Measurements from ENCODE around the gene AIF1L.

The AIF1L gene

DNA sequence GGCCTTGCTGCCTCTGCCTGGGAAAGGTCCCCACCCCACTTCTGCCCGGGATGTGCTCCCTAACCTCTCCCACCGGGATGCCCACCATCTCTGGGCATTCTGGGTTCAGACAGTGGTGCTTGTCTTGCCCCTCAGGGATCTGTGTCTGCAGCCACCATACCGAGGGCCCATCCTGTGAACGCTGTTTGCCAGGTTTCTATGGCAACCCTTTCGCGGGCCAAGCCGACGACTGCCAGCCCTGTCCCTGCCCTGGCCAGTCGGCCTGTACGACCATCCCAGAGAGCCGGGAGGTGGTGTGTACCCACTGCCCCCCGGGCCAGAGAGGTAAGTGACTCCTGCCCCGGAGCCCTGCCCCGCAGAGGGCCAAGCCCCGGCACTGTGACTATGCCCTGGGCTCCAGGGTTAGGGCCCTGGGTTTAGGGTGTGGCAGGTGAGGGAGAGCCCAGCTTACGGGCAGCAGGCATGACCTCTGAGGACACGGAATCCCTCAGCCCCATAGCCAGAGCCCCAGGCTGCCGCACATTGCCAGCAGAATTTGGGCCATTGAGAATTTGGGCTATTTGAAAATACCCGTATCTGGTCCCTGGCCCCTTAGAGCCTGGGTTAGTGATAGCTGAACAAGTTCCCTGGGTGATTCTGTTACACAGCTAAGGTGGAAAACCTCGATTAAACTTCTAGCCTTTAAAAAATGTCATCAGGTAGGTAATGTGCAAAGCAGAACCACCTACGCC lies 35.3 kb upstream of the AIF1L start:
- Histone ChIP-seq H3K4me1 (ENCODE audit: control insufficient read depth, insufficient read depth, low read length) (no peaks in the 10 kb centered on the region), H3K27me3 (ENCODE audit: control insufficient read depth, insufficient read depth, low read length) (no peaks in the 10 kb centered on the region), H3K9me3 (ENCODE audit: control insufficient read depth, insufficient read depth, low read length) (no peaks in the 10 kb centered on the region), H3K36me3 (ENCODE audit: control insufficient read depth, insufficient read depth, low read length) (0 out of 2 replicates have a peak, but pooled peaks cover 2% of the 10 kb centered on the region), H3K4me3 (ENCODE audit: low read length) (no peak overlapping the region), H3K27ac (ENCODE audit: low read length) (no peak overlapping the region)
- no CpG with 5 or more reads among the region's 21 CpGs for WGBS (ENCODE audit: insufficient coverage, insufficient read length)
- DNase-seq (ENCODE audit: low read depth, low spot score), result no peak

DNA sequence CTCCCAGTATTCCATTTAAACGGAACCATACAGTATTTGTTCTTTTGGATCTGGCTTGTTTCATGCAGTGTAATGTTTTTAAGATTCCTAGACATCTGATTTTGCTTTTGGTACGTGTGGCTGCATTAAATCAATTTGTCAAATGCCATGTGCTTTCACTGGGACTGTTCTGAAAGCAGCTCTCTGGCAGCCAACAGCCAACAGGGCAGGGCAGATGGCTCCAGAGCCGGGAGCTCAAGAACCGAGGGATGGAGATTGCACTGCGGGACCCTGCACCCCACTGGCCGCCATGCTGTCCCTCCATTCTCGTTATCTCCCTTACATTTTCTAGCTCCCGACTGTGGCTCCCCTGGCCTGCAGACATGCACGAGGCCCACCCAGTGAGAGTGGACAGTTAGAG lies 33.4 kb upstream of the AIF1L start:
- no peak overlapping the region for H3K4me3 ChIP-seq (ENCODE audit: low read length)
- H3K27me3 ChIP-seq (ENCODE audit: control insufficient read depth, insufficient read depth, low read length), result no peaks in the 10 kb centered on the region
- no CpG with 5 or more reads among the region's 9 CpGs for WGBS (ENCODE audit: insufficient coverage, insufficient read length)
- no peak overlapping the region for H3K27ac ChIP-seq (ENCODE audit: low read length)
- no peak for DNase-seq (ENCODE audit: low read depth, low spot score)
- peaks cover 2% of the 10 kb centered on the region; the same call in 1 of the 2 replicates for H3K36me3 ChIP-seq (ENCODE audit: control insufficient read depth, insufficient read depth, low read length)
- no peaks in the 10 kb centered on the region for H3K4me1 ChIP-seq (ENCODE audit: control insufficient read depth, insufficient read depth, low read length)
- no peaks in the 10 kb centered on the region for H3K9me3 ChIP-seq (ENCODE audit: control insufficient read depth, insufficient read depth, low read length)

GRCh38 chr9:131065599-131065998 lies 30.7 kb upstream of the AIF1L start:
- H3K27ac ChIP-seq (ENCODE audit: low read length), result no peak overlapping the region

GRCh38 chr9:131067625-131068024 lies 28.7 kb upstream of the AIF1L start:
- no peaks in the 10 kb centered on the region; the same call in 1 of the 2 replicates for H3K36me3 ChIP-seq (ENCODE audit: control insufficient read depth, insufficient read depth, low read length)
- no CpG with 5 or more reads among the region's 9 CpGs for WGBS (ENCODE audit: insufficient coverage, insufficient read length)
- no peak overlapping the region for H3K27ac ChIP-seq (ENCODE audit: low read length)
- no peaks in the 10 kb centered on the region for H3K4me1 ChIP-seq (ENCODE audit: control insufficient read depth, insufficient read depth, low read length)
- H3K9me3 ChIP-seq (ENCODE audit: control insufficient read depth, insufficient read depth, low read length), result no peaks in the 10 kb centered on the region
- H3K27me3 ChIP-seq (ENCODE audit: control insufficient read depth, insufficient read depth, low read length), result no peaks in the 10 kb centered on the region
- no peak overlapping the region for H3K4me3 ChIP-seq (ENCODE audit: low read length)
- no peak for DNase-seq (ENCODE audit: low read depth, low spot score)

More at GRCh38 chr9:131065599-131065998, 30.7 kb upstream of the AIF1L start:
- Histone ChIP-seq H3K36me3 (ENCODE audit: control insufficient read depth, insufficient read depth, low read length) (peaks cover 2% of the 10 kb centered on the region; the same call in 1 of the 2 replicates), H3K4me3 (ENCODE audit: low read length) (no peak overlapping the region), H3K27me3 (ENCODE audit: control insufficient read depth, insufficient read depth, low read length) (no peaks in the 10 kb centered on the region), H3K9me3 (ENCODE audit: control insufficient read depth, insufficient read depth, low read length) (no peaks in the 10 kb centered on the region), H3K4me1 (ENCODE audit: control insufficient read depth, insufficient read depth, low read length) (no peaks in the 10 kb centered on the region)
- DNase-seq (ENCODE audit: low read depth, low spot score), result no peak
- no CpG with 5 or more reads among the region's 7 CpGs for WGBS (ENCODE audit: insufficient coverage, insufficient read length)

GRCh38 chr9:131068076-131068816 lies 28.1 kb upstream of the AIF1L start:
- Histone ChIP-seq H3K36me3 (ENCODE audit: control insufficient read depth, insufficient read depth, low read length) (peaks cover 4% of the 10 kb centered on the region; the same call in 1 of the 2 replicates), H3K4me3 (ENCODE audit: low read length) (no peak overlapping the region), H3K9me3 (ENCODE audit: control insufficient read depth, insufficient read depth, low read length) (no peaks in the 10 kb centered on the region), H3K27me3 (ENCODE audit: control insufficient read depth, insufficient read depth, low read length) (no peaks in the 10 kb centered on the region), H3K27ac (ENCODE audit: low read length) (no peak overlapping the region), H3K4me1 (ENCODE audit: control insufficient read depth, insufficient read depth, low read length) (no peaks in the 10 kb centered on the region)
- DNase-seq (ENCODE audit: low read depth, low spot score), result no peak
- WGBS (ENCODE audit: insufficient coverage, insufficient read length), result no CpG with 5 or more reads among the region's 14 CpGs

GRCh38 chr9:131069699-131070098 lies 26.6 kb upstream of the AIF1L start:
- Histone ChIP-seq H3K36me3 (ENCODE audit: control insufficient read depth, insufficient read depth, low read length) (peaks cover 4% of the 10 kb centered on the region), H3K4me3 (ENCODE audit: low read length) (no peak overlapping the region), H3K4me1 (ENCODE audit: control insufficient read depth, insufficient read depth, low read length) (no peaks in the 10 kb centered on the region), H3K27me3 (ENCODE audit: control insufficient read depth, insufficient read depth, low read length) (no peaks in the 10 kb centered on the region), H3K9me3 (ENCODE audit: control insufficient read depth, insufficient read depth, low read length) (no peaks in the 10 kb centered on the region), H3K27ac (ENCODE audit: low read length) (no peak overlapping the region)
- DNase-seq (ENCODE audit: low read depth, low spot score), result no peak
- WGBS (ENCODE audit: insufficient coverage, insufficient read length), result no CpG with 5 or more reads among the region's 15 CpGs

DNA sequence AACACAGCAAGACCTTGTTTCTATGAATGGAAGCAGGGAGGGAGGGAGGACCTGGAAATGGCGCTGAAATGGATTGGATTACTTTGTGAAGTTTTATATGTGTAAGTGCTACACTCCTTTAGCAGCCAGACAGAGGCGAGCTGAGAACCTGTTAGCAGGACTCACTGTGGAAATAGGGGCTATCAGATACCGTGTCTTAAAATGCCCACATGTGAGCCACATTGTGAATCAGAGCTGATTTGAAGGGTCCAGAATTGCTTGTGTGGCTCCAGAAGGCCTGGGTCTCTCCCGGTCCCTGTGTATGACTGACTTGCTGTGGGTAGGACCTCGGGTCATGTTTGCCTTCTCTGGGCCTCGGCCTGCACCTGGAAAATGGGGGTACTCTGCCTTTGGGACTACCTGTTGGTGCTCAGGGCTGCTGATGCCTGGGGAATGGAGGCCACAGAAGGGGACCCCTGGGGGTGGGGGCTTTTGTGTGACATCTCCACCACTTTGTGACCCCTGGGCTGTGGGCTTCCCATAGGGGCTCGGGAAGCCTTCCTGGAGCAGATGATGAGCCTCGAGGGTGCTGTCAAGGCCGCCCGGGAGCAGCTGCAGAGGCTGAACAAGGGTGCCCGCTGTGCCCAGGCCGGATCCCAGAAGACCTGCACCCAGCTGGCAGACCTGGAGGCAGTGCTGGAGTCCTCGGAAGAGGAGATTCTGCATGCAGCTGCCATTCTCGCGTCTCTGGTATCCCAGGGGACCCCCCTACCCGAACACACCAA lies 24.0 kb upstream of the AIF1L start:
- no peak overlapping the region for H3K27ac ChIP-seq (ENCODE audit: low read length)
- no CpG with 5 or more reads among the region's 16 CpGs for WGBS (ENCODE audit: insufficient coverage, insufficient read length)
- DNase-seq (ENCODE audit: low read depth, low spot score), result no peak
- H3K4me3 ChIP-seq (ENCODE audit: low read length), result no peak overlapping the region
- peaks cover 4% of the 10 kb centered on the region for H3K36me3 ChIP-seq (ENCODE audit: control insufficient read depth, insufficient read depth, low read length)
- no peaks in the 10 kb centered on the region for H3K9me3 ChIP-seq (ENCODE audit: control insufficient read depth, insufficient read depth, low read length)
- no peaks in the 10 kb centered on the region for H3K27me3 ChIP-seq (ENCODE audit: control insufficient read depth, insufficient read depth, low read length)
- no peaks in the 10 kb centered on the region for H3K4me1 ChIP-seq (ENCODE audit: control insufficient read depth, insufficient read depth, low read length)

- no peaks in the 10 kb centered on the region for H3K4me1 ChIP-seq (ENCODE audit: control insufficient read depth, insufficient read depth, low read length)
- peaks cover 4% of the 10 kb centered on the region for H3K36me3 ChIP-seq (ENCODE audit: control insufficient read depth, insufficient read depth, low read length)
- H3K27ac ChIP-seq (ENCODE audit: low read length), result no peak overlapping the region
- H3K4me3 ChIP-seq (ENCODE audit: low read length), result no peak overlapping the region
- H3K9me3 ChIP-seq (ENCODE audit: control insufficient read depth, insufficient read depth, low read length), result no peaks in the 10 kb centered on the region
- DNase-seq (ENCODE audit: low read depth, low spot score), result no peak
- no peaks in the 10 kb centered on the region for H3K27me3 ChIP-seq (ENCODE audit: control insufficient read depth, insufficient read depth, low read length)
- WGBS (ENCODE audit: insufficient coverage, insufficient read length), result no CpG with 5 or more reads among the region's 9 CpGs
Observed at GRCh38 chr9:131072871-131073237, 23.5 kb upstream of the AIF1L start.

- H3K27ac ChIP-seq (ENCODE audit: low read length), result no peak overlapping the region
- H3K9me3 ChIP-seq (ENCODE audit: control insufficient read depth, insufficient read depth, low read length), result no peaks in the 10 kb centered on the region
- peaks cover 4% of the 10 kb centered on the region; the same call in 1 of the 2 replicates for H3K36me3 ChIP-seq (ENCODE audit: control insufficient read depth, insufficient read depth, low read length)
- DNase-seq (ENCODE audit: low read depth, low spot score), result no peak
- H3K4me3 ChIP-seq (ENCODE audit: low read length), result no peak overlapping the region; the same call in 1 of the 2 replicates
- 0 out of 2 replicates have a peak, but pooled peaks cover 1% of the 10 kb centered on the region for H3K4me1 ChIP-seq (ENCODE audit: control insufficient read depth, insufficient read depth, low read length)
- no peaks in the 10 kb centered on the region for H3K27me3 ChIP-seq (ENCODE audit: control insufficient read depth, insufficient read depth, low read length)
- WGBS (ENCODE audit: insufficient coverage, insufficient read length), result no CpG with 5 or more reads among the region's 15 CpGs
Observed at GRCh38 chr9:131076347-131077195, 19.8 kb upstream of the AIF1L start.
